Measurements from ENCODE around the gene RIC8B. TPM values are rescaled to one million over a fixed set of nuclear protein-coding genes. Genes with fewer than 3 reads are reported as not detected.

The RIC8B gene
- total RNA-seq, 1 experiment from 2014 or later = 29.0 TPM

DNA sequence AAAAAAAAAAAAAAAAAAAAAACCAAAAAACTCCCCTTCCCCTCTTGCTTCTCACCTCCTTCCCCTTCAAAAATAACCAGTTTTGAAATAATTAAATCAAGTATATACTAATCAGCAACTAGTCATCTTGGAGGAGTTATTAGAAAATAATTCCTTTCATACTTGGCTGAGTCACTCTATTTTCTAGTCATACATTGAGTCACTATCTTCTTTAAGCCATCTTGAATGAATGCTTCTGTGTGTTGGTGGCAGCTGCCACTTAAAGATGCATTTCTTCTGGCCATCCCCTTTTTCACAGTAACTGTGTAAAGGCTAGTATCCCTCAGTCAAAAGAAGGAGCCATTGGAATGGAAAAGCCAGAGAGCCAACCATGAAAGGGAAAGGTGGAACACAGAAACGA is 97.0 kb downstream of the RIC8B start:
- Histone ChIP-seq H3K9me3 (ENCODE audit: control insufficient read depth, low read depth, low read length) (no peaks in the 10 kb centered on the region), H3K23ac (ENCODE audit: insufficient read length, low read depth, low read length) (no peak overlapping the region), H3K18ac (ENCODE audit: insufficient read length, low read depth, low read length) (no peak overlapping the region), H4K20me1 (ENCODE audit: control insufficient read depth, insufficient read depth, insufficient read length) (no peaks in the 10 kb centered on the region), H2AK5ac (ENCODE audit: insufficient read length, low read length) (no peak overlapping the region), H3T11ph (ENCODE audit: low read length) (no peak overlapping the region), H2BK12ac (ENCODE audit: insufficient read length, low read depth, low read length) (no peak overlapping the region), H2BK120ac (ENCODE audit: low read depth, low read length, poor library complexity, severe bottlenecking) (no peak overlapping the region), H3K79me2 (ENCODE audit: insufficient read depth, low read length) (no peaks in the 10 kb centered on the region), H4K5ac (ENCODE audit: insufficient read length, low read depth, low read length) (no peak overlapping the region), H4K91ac (ENCODE audit: insufficient read length, low read depth, low read length) (no peak overlapping the region), H3K27me3 (ENCODE audit: insufficient read depth, low read length) (no peaks in the 10 kb centered on the region), H3K56ac (ENCODE audit: insufficient read length, low read depth, low read length) (no peak overlapping the region), H2BK15ac (ENCODE audit: low read depth, low read length) (no peak overlapping the region), H2BK20ac (ENCODE audit: low read depth, low read length, poor library complexity, severe bottlenecking) (no peak overlapping the region), H3K27ac (ENCODE audit: insufficient read length, low read depth, low read length) (no peak overlapping the region), H3K9ac (ENCODE audit: extremely low read depth, insufficient read length, low read length) (no peak overlapping the region), H3K4me1 (ENCODE audit: insufficient read depth, low read length) (no peaks in the 10 kb centered on the region), H3K4ac (ENCODE audit: low read depth, low read length) (no peak overlapping the region), H2BK5ac (ENCODE audit: insufficient read length, low read length) (no peak overlapping the region), H3K79me1 (ENCODE audit: insufficient read depth, low read depth, low read length, poor library complexity, severe bottlenecking) (no peaks in the 10 kb centered on the region), H3K23me2 (ENCODE audit: insufficient read length, low read depth, low read length, poor library complexity, severe bottlenecking) (no peaks in the 10 kb centered on the region), H3K4me2 (ENCODE audit: insufficient read depth, insufficient read length, low read length) (no peak overlapping the region), H4K8ac (replicated peaks; ENCODE audit: insufficient read length, low read depth, low read length) (no peak overlapping the region), H2AFZ (ENCODE audit: low read length) (no peak overlapping the region), H3K14ac (ENCODE audit: insufficient read depth, low read length) (no peak overlapping the region)
- peaks cover 0 to 15% (median 0%) of the 10 kb centered on the region in 3 experiments; a peak in 3 of 7 replicates for H3K36me3 Mint-ChIP-seq (ENCODE audit: insufficient read depth in 1 of 3, low read depth in 3 of 3)
- H3K4me1 Mint-ChIP-seq = no peaks in the 10 kb centered on the region
- WGBS (ENCODE audit: extremely low coverage, insufficient read length, low lambda C conversion rate) = no CpG with 5 or more reads among the region's 1 CpG
- no peaks in the 10 kb centered on the region for H3K27me3 Mint-ChIP-seq (ENCODE audit: low read depth)
- TF ChIP-seq, protein P1, sequence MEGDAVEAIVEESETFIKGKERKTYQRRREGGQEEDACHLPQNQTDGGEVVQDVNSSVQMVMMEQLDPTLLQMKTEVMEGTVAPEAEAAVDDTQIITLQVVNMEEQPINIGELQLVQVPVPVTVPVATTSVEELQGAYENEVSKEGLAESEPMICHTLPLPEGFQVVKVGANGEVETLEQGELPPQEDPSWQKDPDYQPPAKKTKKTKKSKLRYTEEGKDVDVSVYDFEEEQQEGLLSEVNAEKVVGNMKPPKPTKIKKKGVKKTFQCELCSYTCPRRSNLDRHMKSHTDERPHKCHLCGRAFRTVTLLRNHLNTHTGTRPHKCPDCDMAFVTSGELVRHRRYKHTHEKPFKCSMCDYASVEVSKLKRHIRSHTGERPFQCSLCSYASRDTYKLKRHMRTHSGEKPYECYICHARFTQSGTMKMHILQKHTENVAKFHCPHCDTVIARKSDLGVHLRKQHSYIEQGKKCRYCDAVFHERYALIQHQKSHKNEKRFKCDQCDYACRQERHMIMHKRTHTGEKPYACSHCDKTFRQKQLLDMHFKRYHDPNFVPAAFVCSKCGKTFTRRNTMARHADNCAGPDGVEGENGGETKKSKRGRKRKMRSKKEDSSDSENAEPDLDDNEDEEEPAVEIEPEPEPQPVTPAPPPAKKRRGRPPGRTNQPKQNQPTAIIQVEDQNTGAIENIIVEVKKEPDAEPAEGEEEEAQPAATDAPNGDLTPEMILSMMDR (conservative IDR thresholded peaks at IDR 0.05) = no peak
- H3K4me3 Mint-ChIP-seq = no peak overlapping the region
- no peaks in the 10 kb centered on the region for H3K9me3 Mint-ChIP-seq
- DNase-seq = no peak
- no peak overlapping the region; a peak in 1 of 7 replicates for H3K27ac Mint-ChIP-seq

Measured in H9 (cell line).